Measurements from ENCODE around the gene C1QTNF5.
A peak's percentile ranks its signal among the peaks of the same experiment; 100 is the strongest.

Gene C1QTNF5

GRCh38 chr11:119322360-119322739 lies 18.3 kb downstream of the C1QTNF5 start:
- H3K4me3 ChIP-seq: no peak overlapping the region
- H3K27ac ChIP-seq: peak overlapping the region in 3 of 21 experiments; percentile 73 to 85 (median 82)

DNA sequence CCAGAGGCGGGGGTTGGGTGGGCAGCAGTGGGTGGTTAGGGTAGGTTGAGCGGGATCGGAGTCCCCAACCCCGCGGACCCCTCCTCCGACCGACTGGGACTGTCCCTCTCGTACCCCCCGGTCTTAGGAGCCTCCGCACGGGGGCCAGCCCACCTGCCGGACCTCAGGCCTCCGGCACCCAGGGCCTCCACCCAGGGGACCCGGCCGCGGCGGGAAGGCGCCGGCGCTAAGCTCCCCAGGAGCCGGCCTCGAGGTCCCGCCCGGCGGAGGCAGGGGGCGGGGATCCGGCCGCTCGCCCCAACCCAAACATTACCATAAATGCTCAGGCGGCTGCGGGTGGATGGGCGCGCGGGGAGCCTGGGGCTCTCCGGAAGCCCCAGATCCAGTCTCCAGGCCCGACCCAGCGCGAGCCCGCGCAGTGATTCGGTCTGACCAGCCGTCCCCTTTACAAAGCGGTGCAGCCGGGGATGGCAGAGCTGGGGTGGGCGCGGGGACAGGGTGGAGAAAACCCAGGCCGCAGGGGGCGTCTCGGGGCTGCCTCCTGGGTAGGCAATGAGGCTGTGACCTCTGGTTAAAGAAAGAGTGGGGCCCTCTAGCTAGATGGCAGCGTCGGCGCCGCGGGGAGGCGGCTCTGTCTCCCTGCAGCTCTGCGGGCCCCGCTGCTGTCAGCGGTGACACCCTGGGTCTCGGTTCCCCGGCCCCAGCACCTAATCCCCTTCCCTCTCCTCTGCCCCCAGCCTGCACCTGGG lies 19.7 kb downstream of the C1QTNF5 start:
- Histone ChIP-seq H3K4me3 (peak overlapping the region; percentile 17 to 51 (median 33)), H3K27ac (peak overlapping the region; percentile 9 to 90 (median 76))

DNA sequence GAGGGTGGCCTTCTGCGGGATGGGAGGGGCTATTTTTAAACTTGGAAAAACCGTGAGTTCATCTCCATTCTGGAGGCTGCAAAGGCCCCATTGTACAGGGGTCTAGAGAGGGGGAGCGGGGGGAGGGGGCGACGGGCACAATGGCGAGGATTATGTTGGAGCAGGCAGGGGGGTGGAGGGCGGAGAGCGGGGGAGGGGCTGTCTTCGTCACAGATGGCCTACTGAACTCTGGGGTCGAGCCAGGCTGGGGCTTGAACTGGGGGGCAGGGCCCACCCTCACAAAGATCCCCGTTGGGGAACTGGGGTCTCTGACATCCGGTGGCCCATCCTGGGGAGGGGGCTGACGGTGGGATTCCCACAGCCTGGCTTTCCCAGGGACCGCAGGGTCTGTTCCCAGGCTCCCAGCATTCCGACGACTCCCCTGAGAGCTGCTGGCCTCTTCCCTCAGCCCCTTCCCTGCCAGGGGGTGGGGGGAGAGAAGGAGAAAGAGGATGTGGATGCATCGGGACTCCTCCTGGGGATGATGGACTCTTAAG lies 20.4 kb downstream of the C1QTNF5 start:
- Histone ChIP-seq H3K27ac (peak overlapping the region; percentile 9 to 90 (median 77)), H3K4me3 (peak overlapping the region; percentile 17 to 51 (median 33))

- Histone ChIP-seq H3K27ac (peak overlapping the region in 18 of 21 experiments; percentile 9 to 90 (median 73)), H3K4me3 (peak overlapping the region in 1 of 7 experiments; percentile 40)
These were observed 20.9 kb downstream of the C1QTNF5 start for GRCh38 chr11:119319700-119320239.

DNA sequence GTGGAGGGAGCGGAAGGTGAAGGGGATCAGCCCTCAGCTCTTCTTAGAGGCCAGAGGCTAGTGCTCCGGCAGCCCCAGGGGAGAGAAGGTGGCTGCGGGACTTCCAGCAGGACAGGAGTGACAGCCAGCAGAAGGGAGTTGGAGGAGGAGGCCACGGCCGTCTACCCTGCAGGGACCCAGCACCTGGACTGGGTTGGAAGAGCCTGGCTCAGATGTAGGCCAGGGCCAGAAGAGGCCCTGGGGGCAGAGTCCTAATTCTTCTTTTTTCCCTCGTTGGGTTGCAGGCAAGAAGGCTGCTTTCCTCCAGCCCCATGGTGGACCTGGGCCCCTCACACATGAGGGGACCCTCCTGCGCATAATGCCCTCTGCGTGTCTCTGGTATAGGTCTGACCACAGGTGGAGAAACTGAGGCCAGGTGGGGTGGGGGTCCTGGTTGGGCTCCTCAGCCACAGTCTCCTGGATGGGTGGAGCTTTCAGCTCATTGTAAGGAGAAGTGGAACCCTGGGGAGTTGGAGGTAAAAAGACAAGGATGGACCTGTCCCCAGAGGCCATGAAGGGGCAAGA lies 21.5 kb downstream of the C1QTNF5 start:
- no peak overlapping the region for H3K4me3 ChIP-seq

DNA sequence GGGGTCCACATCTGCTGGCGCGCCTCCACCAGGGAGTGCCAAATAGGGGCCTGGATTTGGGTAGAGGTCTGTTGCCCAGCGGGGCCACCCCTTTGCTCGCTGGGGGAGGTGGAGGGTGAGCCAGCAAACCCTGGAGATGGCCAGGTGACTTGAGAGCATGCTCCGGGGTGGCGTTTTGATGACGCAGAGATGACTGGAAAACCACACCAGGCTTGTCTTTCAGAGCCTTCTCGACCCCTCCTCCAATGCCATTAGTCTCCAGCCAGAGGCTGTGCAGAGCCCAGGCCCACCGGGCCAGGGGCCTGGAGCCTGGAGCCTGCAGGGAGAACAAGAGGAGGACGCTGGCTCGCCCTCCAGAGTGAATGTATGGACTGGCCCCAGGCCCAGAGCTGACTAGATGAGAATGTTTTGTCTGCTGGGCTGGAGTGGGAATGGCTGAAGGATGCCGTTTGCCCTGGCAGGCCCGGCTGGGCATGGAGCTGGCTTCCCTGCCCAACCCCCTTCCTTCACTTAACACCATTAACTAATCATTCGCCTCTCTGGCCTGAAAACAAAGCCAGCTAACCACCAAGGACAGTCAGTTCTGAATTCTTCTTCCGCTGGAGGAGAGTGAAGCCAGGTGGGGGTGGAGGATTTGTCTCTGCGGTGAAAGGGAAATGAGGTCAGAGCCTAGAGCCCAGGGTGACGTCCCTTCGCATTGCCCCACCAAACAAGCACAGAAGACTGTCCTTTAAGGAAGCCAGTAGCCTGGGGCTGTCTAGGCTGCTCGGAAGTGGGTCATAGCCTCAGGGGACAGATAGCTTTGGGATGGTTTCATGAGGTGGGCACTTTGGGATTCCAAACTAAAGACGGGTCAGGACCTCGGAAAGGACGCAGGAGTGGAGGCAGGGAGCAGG lies 22.2 kb downstream of the C1QTNF5 start:
- H3K4me3 ChIP-seq: no peak overlapping the region

More for the DNA sequence above, 21.5 kb downstream of the C1QTNF5 start:
- H3K27ac ChIP-seq: peak overlapping the region in 20 of 21 experiments; percentile 9 to 90 (median 66)

GRCh38 chr11:119317592-119318239 lies 23.0 kb downstream of the C1QTNF5 start:
- H3K4me3 ChIP-seq: peak overlapping the region in 5 of 7 experiments; percentile 9 to 53 (median 50)
- H3K27ac ChIP-seq: peak overlapping the region in 20 of 21 experiments; percentile 17 to 90 (median 67)

More for the DNA sequence above, 22.2 kb downstream of the C1QTNF5 start:
- peak overlapping the region in 20 of 21 experiments; percentile 17 to 90 (median 67) for H3K27ac ChIP-seq

GRCh38 chr11:119316729-119317591 lies 23.7 kb downstream of the C1QTNF5 start, which contains the start of gene MCAM:
TSS of gene MCAM (minus strand) at chr11:119317130. CDS start at chr11:119317101, 29 bp downstream.
- Histone ChIP-seq H3K27ac (peak within 1 kb of the TSS; percentile 1 to 90 (median 69)), H3K4me3 (peak within 1 kb of the TSS; percentile 38 to 53 (median 46))

GRCh38 chr11:119316016-119316728 lies 24.5 kb downstream of the C1QTNF5 start:
- peak overlapping the region; percentile 38 to 53 (median 46) for H3K4me3 ChIP-seq
- peak overlapping the region; percentile 1 to 86 (median 66) for H3K27ac ChIP-seq

GRCh38 chr11:119315131-119316015 lies 25.3 kb downstream of the C1QTNF5 start:
- H3K27ac ChIP-seq: peak overlapping the region in 16 of 21 experiments; percentile 21 to 86 (median 71)
- H3K4me3 ChIP-seq: peak overlapping the region; percentile 38 to 53 (median 46)

DNA sequence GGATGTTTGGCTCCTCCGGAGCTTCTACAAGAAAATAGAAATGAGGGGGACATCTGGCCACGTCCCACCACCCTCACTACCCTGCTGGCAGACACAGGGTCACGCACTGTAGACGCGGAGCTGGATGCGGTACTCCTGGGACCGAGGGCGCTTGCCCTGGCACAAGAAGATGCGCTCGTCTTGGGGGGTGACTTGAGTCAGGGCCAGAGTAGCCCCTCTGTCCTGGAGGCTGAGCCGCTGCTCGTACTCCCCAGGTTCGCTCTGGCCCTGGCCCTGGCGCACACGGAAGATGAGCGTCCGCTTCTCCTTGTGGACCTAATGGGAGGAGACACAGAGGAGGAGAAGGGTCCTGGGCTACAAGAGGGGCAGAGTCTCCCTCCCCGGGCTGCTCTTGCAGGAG lies 26.0 kb downstream of the C1QTNF5 start:
- peak overlapping the region in 5 of 21 experiments; percentile 46 to 86 (median 78) for H3K27ac ChIP-seq
- peak overlapping the region in 4 of 7 experiments; percentile 44 to 50 (median 46) for H3K4me3 ChIP-seq

GRCh38 chr11:119310682-119311052 lies 30.0 kb downstream of the C1QTNF5 start:
- Histone ChIP-seq H3K27ac (no peak overlapping the region), H3K4me3 (no peak overlapping the region)

DNA sequence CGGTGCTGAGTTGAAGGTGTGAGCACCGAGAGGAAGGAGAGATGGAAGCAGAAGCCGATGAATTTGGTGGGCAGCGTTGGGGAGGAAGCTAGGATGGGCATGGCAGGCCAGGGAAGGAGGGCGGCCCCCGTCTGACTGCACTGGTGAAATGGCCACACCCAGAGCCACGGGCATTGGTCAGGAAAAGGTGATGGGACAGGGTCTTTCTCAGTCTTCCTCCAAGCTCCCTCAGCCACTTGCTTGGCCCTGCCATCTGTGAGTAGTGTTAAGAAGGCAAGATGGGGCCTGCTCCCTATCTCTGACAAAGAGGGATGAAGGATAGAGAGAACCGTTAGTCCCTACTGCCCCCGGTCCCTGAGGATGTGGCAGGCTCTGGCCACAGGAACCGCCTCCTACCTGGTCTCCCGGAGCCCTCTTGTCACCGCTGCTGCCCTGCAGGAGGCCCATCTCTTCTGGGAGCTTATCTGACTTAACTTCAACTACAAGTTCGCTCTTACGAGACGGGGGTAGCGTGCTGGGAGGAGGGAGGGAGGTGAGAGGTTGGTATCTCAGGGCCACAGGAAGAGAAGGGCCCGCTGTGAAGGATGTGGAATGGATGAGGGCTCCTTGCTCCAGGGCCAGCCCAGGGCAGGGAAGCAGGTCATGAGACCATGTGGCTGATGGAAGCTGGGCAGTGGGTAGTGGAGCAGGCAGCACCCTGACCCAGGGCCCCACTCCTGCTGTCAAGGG lies 30.6 kb downstream of the C1QTNF5 start:
- Histone ChIP-seq H3K27ac (no peak overlapping the region), H3K4me3 (no peak overlapping the region)

GRCh38 chr11:119309411-119309810 lies 31.3 kb downstream of the C1QTNF5 start:
- no peak overlapping the region for H3K27ac ChIP-seq

DNA sequence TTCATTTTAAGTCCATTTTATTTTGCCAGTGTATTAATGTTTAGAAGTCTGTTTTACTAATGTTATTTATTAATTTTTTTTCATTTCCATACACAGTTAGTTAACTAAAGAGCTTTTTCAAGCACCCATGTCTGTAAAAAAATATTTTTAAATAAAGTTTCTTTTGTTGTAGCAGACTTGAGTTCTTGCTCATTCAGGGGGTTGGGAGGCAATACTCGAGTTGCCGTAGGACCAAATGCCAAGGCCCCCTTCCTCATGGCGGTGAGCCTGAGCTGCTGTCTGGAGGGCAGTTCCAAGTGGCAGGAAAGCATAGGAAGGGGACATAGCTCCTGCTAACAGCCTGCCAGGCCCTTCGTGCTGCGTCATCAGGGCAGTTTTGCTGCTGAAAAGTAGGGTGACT lies 32.7 kb downstream of the C1QTNF5 start:
- H3K4me3 ChIP-seq: no peak overlapping the region
- H3K27ac ChIP-seq: no peak overlapping the region

More at GRCh38 chr11:119309411-119309810, 31.3 kb downstream of the C1QTNF5 start:
- no peak overlapping the region for H3K4me3 ChIP-seq

All from skin epidermis (tissue), 12 donors.